IPS-NIHi11 (cell line): ENCODE measurements around the gene MRPL1.
"Not testable (repeated sequence)": the region's sequence is repeated elsewhere in the genome, so short reads cannot be mapped to it uniquely, and the experiment has no call there.

Experiments
- DNase-seq: peaks from one replicate; pipeline ENCODE4 v3.0.0; 2012; ENCODE audit warnings: mixed read lengths, low spot score

Gene MRPL1

DNA sequence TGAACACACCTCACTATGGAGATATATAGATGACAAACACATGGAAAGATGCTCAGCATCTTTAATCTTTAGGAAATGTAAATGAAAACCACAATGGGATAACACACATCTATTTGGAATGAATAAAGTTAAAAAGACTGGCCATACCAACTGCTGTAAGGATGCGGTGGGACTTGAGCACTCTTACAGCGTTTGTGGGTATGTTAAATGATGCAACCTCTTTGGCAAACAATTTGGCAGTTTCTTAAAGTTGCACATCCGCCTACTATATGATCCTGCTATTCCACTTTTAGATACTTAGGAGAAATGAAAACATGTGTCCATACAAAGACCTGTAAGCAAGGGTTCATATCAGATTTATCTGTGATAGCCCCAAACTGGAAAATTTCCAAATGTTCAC is 50.7 kb downstream of the MRPL1 start:
- no peak for DNase-seq

DNA sequence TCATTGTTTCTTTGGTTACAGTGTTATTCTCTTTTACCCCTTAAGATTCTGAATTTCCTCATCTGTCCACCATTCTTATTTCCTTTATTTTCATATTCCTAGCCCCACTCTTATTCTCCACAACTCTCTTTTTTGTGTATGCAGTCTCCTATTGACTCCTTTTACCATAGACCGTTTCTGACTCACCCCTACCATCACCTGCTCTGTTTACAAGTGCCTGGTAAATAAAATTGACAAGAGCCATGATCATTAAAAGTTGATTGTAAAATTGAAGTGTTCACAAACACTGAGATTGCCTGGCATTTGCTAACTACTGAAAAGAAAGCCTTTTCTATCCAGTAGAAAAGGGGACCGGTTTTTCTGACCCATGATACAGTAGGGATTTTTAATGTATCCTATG is 54.4 kb downstream of the MRPL1 start:
- DNase-seq = no peak

DNA sequence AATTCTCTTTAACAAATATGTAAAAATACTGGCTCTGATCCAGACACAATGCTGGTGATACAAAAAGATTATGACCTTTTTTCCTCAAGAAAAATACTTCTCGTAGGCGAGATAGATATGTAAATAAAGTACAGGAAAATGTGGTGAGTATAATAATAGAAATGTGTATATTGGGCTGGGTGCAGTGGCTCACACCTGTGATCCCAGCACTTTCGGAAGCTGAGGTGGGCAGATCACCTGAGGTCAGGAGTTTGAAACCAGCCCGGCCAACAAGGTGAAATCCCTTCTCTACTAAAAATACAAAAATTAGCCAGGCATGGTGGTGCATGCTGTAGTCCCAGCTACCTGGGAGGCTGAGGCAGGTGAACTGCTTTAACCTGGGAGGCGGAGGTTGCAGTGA is 55.0 kb downstream of the MRPL1 start:
- DNase-seq = no peak

DNA sequence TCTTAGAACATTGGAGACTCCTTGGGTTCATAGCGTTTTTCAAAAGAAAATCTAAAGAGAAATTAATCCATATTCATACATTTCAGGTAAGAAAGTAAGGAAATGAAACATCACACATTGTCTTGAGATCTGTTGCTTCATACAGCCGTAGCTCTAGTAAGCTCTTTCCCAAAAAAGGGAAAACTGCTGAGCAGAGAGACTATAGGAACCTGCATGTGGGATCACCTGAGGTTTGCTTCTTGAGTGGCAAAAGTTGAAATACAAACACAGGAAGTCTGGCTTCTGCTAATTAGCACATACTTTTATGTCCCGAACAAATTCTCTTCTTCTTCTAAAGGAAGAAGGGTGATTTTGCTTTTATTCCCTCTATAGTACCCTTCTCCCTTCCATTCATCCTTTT is 57.7 kb downstream of the MRPL1 start:
- DNase-seq = no peak

DNA sequence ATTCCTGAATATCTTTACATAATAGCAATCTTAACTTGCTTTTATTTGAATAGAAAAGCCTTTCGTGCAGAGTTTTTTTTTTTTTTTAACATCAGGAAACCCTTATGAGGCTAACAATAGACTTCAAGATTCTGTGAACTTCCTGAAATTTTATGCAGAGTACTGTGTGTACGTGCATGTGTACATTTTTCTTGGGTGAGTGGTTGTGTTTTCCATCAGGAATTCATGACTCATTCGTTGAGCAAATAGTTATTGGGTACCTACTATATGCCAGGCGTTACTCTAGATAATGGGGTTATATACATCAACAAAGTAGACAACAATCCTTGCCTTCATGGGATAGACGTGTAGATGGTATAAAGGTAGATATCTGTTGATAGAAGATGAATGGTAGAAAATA is 59.1 kb downstream of the MRPL1 start:
- DNase-seq = no peak

DNA sequence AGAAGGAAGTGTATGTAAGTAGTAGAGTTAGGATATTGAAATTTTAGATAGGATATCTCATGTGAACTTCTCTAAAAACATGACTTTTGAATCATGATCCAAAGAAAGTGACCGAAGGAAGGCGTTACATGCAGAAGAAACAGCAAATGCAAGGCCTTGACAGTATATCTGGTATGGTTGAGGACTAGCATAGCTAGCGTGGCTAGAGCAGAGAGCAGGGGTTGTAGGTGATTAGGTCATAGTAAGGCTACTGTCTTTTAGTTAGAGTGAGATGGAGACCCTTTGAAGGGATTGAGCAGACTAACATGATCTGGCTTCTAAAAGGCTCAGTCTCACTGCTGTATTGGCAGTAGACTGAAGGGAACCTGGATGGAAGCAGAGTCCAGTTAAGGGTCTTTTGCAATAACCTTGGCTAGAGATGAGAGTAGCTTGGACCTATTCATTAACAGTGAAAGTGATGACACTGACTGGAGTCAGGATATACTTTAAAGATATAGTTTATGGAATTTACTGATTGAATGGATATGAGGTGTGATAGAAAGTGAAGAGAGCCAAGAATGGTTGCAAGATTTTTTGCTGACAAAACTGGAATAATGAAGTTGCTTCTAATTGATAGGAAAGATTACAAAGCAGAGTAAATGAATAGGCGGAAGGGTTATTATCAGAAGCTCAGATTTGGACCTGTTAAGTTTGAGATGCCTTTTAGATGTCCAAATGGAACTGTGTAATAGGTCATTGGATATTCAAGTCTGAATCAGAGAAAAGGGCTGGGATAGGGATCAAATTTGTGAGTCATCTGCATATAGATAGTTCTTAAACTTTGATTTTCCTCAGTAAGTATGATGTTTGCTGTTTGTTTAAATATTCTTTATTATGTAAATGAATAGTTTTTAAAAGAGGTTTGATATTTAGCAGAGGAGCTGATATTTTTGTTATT is 59.8 kb downstream of the MRPL1 start:
- DNase-seq = no peak

DNA sequence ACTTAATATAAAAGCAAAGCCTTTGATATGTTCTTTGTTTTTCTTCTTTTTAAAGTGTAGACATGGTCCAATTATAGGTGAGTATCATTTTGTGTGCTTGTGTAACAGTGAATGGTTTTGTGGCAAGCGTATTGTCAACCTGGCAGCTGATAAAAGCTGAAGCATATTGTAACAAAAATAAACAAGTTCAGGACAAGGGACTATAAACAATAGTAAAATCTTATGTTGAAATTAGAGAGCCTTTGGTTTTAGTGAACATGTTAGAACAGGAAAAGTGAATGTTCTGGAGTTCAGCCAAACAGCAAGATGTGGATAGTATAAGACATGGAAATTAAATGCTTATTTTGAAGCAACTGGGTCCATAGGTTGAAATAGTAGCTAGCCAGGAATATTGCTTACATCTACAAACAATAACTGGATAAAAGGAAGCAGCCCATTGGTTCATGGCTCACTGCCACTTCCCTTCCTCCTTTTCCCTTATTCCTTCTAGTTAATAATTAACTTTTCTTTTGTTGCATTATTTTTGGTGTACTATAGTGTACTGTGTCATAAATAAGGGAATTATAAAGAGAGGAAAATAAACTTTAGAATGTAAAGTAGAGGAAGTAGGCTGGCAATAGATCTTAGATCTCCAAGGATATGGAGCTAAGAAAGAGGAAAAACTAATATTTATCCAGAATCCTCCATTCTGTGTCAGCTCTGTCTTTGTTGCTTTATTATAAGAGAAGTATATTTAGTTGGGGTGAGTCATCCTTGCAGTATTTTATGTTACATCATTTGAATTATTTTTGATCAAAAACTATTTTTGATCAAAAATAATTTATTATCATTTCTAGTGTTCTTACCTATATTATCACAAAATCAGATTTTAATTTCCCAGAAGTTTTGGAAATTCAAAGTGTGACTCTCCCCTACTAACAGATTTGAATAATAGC is 65.6 kb downstream of the MRPL1 start:
- no peak for DNase-seq

DNA sequence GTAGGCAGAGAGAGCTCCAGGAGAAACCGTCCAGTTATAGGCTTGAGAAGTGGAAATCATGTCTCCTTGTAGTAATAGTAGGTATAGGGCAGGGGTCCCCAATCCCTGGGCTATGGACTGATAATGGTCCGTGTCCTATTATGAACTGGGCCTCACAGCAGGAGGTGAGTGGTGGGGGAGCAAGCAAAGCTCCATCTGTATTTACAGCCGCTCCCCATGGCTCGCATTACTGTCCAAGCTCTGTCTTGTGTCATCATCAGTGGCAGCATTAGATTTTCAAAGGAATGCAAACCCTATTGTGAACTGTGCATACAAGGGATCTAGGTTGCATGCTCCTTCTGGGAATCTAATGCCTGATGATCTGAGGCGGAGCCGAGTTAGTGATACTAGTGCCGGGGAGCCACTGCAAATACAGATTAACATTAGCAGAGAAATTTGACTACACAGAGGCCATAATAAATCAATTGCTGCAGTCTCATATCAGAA is 67.6 kb downstream of the MRPL1 start:
- DNase-seq = no peak

DNA sequence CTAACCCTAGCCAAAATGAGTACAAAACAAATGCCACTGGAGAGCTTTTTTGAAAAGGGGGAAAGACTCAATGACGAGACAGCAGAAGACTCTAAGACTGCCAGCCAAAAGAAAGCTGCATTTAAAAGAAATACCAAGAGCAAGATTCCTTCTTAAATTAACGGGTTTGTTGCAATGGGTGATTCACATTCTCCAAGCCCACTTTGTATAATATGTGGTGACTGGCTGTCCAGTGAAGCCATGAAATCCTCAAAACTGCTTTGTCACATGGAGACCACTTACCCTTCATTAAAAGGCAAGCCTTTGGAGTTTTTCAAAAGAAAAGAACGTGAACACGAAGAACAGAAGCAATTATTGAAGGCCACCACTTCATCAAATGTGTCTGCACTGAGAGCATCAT is 68.2 kb downstream of the MRPL1 start:
- DNase-seq = no peak

DNA sequence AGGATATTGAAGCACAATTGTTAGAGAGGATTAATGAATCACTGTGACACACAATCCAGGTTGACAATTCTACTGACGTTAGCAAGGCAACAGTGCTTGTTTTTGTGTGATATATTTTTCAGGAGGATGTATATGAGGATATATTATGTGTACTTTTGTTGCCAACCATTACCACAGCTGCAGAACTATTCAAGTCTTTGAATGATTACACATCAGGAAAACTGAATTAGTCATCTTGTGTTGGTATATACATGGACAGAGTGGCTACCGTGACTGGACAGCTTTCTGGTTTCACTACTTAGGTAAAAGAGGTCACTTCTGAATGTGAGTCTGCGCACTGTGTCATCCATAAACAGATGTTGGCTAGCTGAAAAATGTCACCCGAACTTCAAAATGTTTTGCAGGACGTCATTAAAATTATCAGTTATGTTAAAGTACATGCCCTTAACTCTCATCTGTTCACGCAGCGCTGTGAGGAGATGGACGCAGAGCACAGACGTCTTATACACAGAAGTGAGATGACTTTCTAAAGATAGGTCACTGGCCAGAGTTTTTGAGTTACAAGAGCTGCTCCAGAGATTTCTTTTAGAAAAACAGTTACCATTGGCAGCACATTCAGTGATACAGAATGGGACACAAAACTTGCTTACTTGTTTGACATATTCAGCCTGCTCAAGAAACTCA is 69.0 kb downstream of the MRPL1 start:
- no peak for DNase-seq

DNA sequence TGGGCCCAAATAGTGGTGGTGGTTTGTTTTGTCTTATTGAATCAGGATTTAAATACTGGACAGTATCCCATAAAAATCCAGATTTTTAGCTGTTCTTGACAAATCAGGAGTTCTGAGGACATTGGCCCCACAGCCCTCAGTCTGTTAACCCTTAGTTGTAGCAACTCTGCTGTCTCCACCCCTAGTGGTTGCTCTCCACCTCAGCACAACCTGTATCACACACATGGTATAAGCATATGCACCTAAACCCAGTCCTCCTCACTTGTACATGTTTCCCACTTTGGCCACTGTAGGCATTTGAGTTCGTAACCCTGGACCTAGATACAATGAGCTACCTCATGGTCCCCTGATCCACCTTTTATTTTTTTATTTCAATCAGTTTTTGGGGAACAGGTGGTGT is 75.9 kb downstream of the MRPL1 start:
- DNase-seq = no peak

DNA sequence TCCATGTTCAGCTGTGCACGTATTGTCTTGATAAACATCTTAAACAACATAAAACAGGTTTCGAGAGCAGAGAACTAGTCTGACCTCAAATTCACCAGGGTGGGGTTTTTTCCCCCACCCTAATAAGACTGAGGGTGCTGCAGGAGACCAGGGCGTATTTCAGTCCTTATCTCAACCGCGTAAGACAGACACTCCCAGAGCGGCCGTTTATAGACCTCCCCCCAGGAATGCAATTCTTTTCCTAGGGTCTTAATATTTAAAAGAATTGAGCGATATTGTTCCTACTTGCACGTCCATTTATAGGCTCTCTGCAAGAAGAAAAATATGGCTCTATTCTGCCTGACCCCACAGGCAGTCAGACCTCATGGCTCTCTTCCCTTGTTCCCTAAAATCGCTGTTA is 83.3 kb downstream of the MRPL1 start:
- DNase-seq = not testable (repeated sequence)

DNA sequence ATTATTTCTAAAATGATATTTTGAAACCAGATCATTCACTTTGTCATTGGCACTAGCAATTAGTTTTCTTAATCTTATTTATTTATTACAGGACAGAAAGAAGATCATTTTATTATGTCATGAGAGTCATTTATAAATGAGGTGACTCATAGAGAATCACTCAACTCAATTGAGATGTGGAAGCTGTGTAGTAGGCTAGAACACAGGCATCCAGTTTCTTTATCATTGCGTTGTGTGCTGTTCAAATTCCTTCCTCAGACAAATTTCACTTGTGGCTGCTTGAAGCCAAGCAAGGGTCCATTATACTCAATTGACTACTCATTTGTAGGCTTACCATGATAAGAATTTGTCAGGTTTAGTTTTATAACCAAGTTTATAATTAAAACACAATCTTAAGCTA is 87.6 kb downstream of the MRPL1 start:
- DNase-seq = no peak

DNA sequence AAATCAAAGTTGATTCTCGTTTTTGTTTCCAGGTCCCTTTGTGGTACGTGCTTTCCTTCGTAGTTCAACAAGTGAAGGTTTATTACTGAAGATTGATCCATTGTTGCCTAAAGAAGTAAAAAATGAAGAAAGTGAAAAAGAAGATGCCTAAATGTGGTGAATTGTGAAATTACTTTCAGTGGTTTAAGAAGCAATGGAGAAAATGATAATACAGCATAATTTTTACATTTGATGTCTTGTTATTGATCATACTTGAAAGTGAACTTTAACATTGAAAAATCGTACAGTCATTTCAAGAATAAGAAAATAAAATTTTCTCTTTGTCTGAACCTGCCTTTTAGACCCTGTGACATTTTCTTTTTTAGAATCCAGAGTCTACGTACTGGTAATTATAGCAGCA is 89.8 kb downstream of the MRPL1 start:
- DNase-seq = no peak

DNA sequence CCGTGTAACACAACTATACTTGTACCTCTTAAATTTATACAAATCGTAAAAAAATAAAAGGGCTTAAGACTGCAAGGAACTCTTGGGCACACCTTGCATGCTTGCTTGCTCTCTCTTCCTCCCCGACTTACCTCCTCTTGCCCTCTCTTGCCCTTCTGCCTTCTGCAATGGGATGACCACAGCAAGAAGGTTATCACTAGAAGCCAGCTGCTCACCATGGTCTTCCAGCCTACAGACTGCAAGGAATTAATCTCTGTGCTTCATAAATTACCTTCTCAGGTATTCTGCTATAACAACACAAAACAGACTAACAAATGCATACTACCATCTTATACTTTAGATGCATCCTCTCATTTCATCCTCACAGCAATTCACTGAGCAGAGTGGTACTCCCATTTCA is 92.1 kb downstream of the MRPL1 start:
- no peak for DNase-seq

DNA sequence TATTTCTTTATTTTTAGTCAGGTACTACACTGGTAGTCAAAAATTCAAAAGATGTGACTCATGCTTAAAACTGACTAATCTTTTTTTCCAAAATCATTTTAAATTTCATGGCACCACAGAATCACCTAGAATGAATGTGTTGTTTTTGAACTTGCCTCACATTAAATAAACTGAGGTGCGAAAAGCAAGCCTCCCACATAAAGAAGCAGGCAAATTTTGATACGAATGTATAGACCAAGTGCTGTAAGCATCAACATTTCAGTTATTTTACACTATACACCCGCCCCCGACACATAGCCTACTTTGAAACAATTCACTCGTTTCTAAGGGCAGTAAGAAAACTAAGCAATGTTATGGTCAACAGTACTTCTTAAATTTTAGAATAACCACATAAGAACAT is 94.3 kb downstream of the MRPL1 start:
- no peak for DNase-seq

DNA sequence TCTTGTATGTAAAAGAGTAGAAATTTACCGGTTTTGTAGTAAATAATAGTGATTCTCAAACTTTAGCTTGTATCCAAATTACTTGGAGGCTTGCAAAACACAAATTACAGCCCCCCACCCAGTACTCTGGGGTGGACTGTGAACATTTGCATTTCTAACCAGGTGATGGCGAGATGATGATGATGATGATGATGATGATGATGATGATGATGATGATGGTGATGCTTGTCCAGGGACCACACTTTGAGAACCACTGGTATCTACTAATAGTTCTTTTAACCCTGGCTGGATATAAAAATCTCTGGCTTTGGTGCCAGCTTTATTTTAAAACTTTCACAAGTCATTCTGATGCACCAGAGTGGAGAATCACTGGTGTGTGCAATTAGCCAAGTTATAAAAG is 96.3 kb downstream of the MRPL1 start:
- DNase-seq = no peak

DNA sequence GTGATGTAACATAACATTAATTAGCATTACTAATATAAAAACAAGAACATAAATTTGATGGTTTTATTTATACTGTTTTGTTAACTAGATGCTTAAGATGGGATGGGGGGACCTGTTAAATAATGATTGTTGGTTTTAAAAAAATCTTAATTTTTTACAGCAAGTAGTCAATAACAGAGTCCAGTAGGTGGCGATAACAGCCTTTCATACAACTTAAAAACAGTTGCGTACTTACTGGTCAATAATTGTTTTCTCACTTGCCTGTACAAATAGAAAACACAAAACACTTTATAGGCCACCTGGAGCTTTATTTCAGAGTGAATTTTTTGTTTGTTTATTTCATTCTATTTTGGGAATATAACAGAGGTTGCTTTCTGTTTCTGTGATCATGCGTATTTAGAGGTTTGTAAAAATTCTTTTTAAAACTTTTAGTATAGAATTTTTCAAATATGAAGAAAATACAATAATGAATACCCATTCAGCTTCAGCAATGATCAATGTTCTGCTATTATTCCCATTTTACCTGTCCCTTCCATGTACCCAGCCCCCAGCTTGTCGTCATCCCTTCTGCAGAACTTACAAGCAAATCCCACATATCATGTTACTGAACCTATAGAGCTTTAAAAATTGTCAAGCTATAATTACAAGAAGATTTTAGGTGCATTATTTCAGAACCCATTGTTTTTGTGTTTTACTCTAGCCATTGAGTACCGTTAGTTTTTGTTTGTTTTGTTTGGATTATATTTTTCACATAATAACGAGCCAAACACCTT is 97.1 kb downstream of the MRPL1 start:
- DNase-seq = peak; percentile 42

DNA sequence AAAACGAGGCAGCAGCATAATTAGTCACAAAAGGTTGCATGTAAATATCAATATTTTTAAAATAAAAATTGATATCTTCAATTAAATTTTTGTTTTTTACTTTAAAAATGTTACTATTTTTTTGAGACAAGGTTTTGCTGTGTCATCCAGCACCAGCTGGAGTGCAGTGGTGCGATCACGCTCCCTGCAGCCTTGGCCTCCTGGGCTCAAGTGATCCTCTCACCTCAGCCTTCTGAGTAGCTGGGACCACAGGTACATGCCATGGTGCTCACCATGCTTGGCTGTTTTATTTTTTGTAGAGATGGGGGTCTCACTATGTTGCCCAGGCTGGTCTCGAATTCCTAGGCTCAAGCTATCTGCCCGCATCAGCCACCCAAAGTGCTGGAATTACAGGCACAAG is 97.7 kb downstream of the MRPL1 start:
- no peak for DNase-seq

DNA sequence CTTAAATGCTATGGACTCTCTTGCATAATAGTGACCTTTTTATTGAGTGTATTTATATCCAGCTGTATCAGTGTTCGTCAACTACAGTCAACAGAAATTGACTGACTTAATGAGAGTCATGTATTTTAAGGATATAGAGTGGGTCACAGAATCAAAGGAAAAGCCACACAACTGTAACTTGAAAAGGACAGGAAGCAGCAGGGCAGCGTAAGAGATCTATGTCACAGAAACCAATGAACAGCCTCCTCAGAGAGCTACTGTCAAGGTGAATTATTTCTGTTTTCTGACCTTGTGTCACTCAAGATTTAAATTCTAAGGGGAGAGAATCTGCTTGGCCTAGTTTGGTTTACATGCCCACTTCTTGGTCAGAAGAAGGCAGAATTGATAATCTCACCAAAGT is 100.4 kb downstream of the MRPL1 start:
- DNase-seq = no peak

DNA sequence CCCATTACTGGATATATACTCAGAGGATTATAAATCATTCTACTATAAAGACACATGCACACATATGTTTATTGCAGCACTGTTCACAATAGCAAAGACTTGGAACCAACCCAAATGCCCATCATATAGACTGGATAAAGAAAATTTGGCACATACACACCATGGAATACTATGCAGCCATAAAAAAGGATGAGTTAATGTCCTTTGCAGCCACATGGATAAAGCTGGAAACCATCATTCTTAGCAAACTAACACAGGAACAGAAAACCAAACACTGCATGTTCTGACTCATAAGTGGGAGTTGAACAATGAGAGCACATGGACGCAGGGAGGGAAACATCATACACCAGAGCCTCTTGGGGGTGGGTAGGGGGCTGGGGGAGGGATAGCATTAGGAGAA is 111.0 kb downstream of the MRPL1 start:
- DNase-seq = not testable (repeated sequence)
